H9 (cell line): ENCODE results near the gene OGFOD3. TPM values are rescaled to one million over a fixed set of nuclear protein-coding genes. Genes with fewer than 3 reads are reported as not detected.

Experiments
- DNase-seq: peaks from one replicate; pipeline ENCODE4 v3.0.0-alpha.2; 2017
- H2AFZ ChIP-seq: one replicate; pipeline ENCODE4 v1.6.1; 2013; ENCODE audit warnings: mild to moderate bottlenecking, low read length, control low read depth, moderate library complexity
- H2AK5ac ChIP-seq: 2 replicates; pipeline ENCODE4 v1.6.1; 2013; ENCODE audit warnings: low read length, control low read depth, mixed read lengths; ENCODE audit not compliant: insufficient read length
- H2BK120ac ChIP-seq: one replicate; pipeline ENCODE4 v1.6.1; 2013; ENCODE audit warnings: low read depth, mild to moderate bottlenecking, low read length, control low read depth, inconsistent platforms; ENCODE audit not compliant: poor library complexity, severe bottlenecking
- H2BK12ac ChIP-seq: 2 replicates; pipeline ENCODE4 v1.6.1; 2013; ENCODE audit warnings: low read length, control low read depth, mixed read lengths, low read depth; ENCODE audit not compliant: insufficient read length
- H2BK15ac ChIP-seq: 2 replicates; pipeline ENCODE4 v1.6.1; 2013; ENCODE audit warnings: low read depth, low read length, control low read depth
- H2BK20ac ChIP-seq: one replicate; pipeline ENCODE4 v1.6.1; 2013; ENCODE audit warnings: low read depth, mild to moderate bottlenecking, low read length, control low read depth, inconsistent platforms; ENCODE audit not compliant: poor library complexity, severe bottlenecking
- H2BK5ac ChIP-seq: 2 replicates; pipeline ENCODE4 v1.6.1; 2013; ENCODE audit warnings: low read length, control low read depth, mixed read lengths; ENCODE audit not compliant: insufficient read length
- H3K14ac ChIP-seq: 2 replicates; pipeline ENCODE4 v1.6.1; 2013; ENCODE audit warnings: low read length, control low read depth; ENCODE audit not compliant: insufficient read depth
- H3K18ac ChIP-seq: 2 replicates; pipeline ENCODE4 v1.6.1; 2013; ENCODE audit warnings: low read depth, mild to moderate bottlenecking, mixed read lengths, low read length, control low read depth; ENCODE audit not compliant: insufficient read length
- H3K23ac ChIP-seq: 2 replicates; pipeline ENCODE4 v1.6.1; 2013; ENCODE audit warnings: low read length, control low read depth, mixed read lengths, low read depth; ENCODE audit not compliant: insufficient read length
- H3K23me2 ChIP-seq: 2 replicates; pipeline ENCODE4 v1.6.1; 2013; ENCODE audit warnings: low read depth, mild to moderate bottlenecking, mixed read lengths, low read length, control low read depth; ENCODE audit not compliant: insufficient read length, poor library complexity, severe bottlenecking
- H3K27ac ChIP-seq: 2 replicates; pipeline ENCODE4 v1.5.1; 2013; ENCODE audit warnings: low read length, control low read depth, mixed read lengths, low read depth; ENCODE audit not compliant: insufficient read length
- H3K27me3 ChIP-seq: 2 replicates; pipeline ENCODE4 v1.6.1; 2013; ENCODE audit warnings: low read length, control low read depth, inconsistent platforms; ENCODE audit not compliant: insufficient read depth
- H3K4ac ChIP-seq: 2 replicates; pipeline ENCODE4 v1.6.1; 2013; ENCODE audit warnings: low read depth, mild to moderate bottlenecking, control low read depth, inconsistent platforms, low read length, moderate library complexity
- H3K4me1 ChIP-seq: 2 replicates; pipeline ENCODE4 v1.6.1; 2013; ENCODE audit warnings: low read length, control low read depth, inconsistent platforms; ENCODE audit not compliant: insufficient read depth
- H3K4me2 ChIP-seq: 2 replicates; pipeline ENCODE4 v1.6.1; 2013; ENCODE audit warnings: low read length, control low read depth, mixed read lengths; ENCODE audit not compliant: insufficient read length, insufficient read depth
- H3K56ac ChIP-seq: 2 replicates; pipeline ENCODE4 v1.6.1; 2013; ENCODE audit warnings: low read depth, mild to moderate bottlenecking, mixed read lengths, low read length, control low read depth; ENCODE audit not compliant: insufficient read length
- H3K79me1 ChIP-seq: 2 replicates; pipeline ENCODE4 v1.6.1; 2013; ENCODE audit warnings: low read depth, mild to moderate bottlenecking, moderate library complexity, low read length, control low read depth, inconsistent platforms; ENCODE audit not compliant: insufficient read depth, poor library complexity, severe bottlenecking
- H3K79me2 ChIP-seq: 2 replicates; pipeline ENCODE4 v1.6.1; 2013; ENCODE audit warnings: low read length, control low read depth, inconsistent platforms; ENCODE audit not compliant: insufficient read depth
- H3K9ac ChIP-seq: 2 replicates; pipeline ENCODE4 v1.6.1; 2013; ENCODE audit warnings: low read length, control low read depth, mixed read lengths; ENCODE audit not compliant: insufficient read length; ENCODE audit errors: extremely low read depth
- H3K9me3 ChIP-seq: one replicate; pipeline ENCODE4 v1.6.1; 2013; ENCODE audit warnings: low read depth, low read length, inconsistent platforms; ENCODE audit not compliant: control insufficient read depth
- H3T11ph ChIP-seq: one replicate; pipeline ENCODE4 v1.6.1; 2013; ENCODE audit warnings: mild to moderate bottlenecking, low read length, control low read depth, inconsistent platforms
- H4K20me1 ChIP-seq: one replicate; pipeline ENCODE4 v1.6.1; 2013; ENCODE audit not compliant: control insufficient read depth, insufficient read length, insufficient read depth
- H4K5ac ChIP-seq: 2 replicates; pipeline ENCODE4 v1.6.1; 2013; ENCODE audit warnings: low read depth, mild to moderate bottlenecking, mixed read lengths, low read length, control low read depth; ENCODE audit not compliant: insufficient read length
- H4K8ac ChIP-seq: replicated peaks from 2 replicates; pipeline ENCODE4 v1.6.1; 2013; ENCODE audit warnings: low read length, control low read depth, mixed read lengths, low read depth; ENCODE audit not compliant: insufficient read length
- H4K91ac ChIP-seq: 2 replicates; pipeline ENCODE4 v1.6.1; 2013; ENCODE audit warnings: low read depth, mild to moderate bottlenecking, moderate library complexity, mixed read lengths, low read length, control low read depth; ENCODE audit not compliant: insufficient read length
- H3K27ac Mint-ChIP-seq, 3 experiments: 2 replicates in 2 of 3; 3 replicates in 1 of 3; pipeline ENCODE4 v1.8.0; 2020 to 2021; ENCODE audit warnings: mixed read lengths in 3 of 3, mild to moderate bottlenecking in 1 of 3, moderate library complexity in 1 of 3
- H3K27me3 Mint-ChIP-seq: 2 replicates; pipeline ENCODE4 v1.8.0; 2021; ENCODE audit warnings: low read depth, mild to moderate bottlenecking, moderate library complexity, mixed read lengths
- H3K36me3 Mint-ChIP-seq, 3 experiments: 2 replicates in 2 of 3; 3 replicates in 1 of 3; pipeline ENCODE4 v1.8.0; 2020 to 2021; ENCODE audit warnings: low read depth in 3 of 3, mixed read lengths in 3 of 3; ENCODE audit not compliant: insufficient read depth in 1 of 3
- H3K4me1 Mint-ChIP-seq, 2 experiments: 2 replicates each; pipeline ENCODE4 v1.8.0; 2020; ENCODE audit warnings: mixed read lengths in 2 of 2
- H3K4me3 Mint-ChIP-seq, 2 experiments: 2 replicates in 1 of 2; 3 replicates in 1 of 2; pipeline ENCODE4 v1.8.0; 2020 to 2021; ENCODE audit warnings: mild to moderate bottlenecking in 2 of 2, mixed read lengths in 2 of 2, moderate library complexity in 1 of 2
- H3K9me3 Mint-ChIP-seq, 2 experiments: 2 replicates in 1 of 2; 3 replicates in 1 of 2; pipeline ENCODE4 v1.8.0; 2020; ENCODE audit warnings: mild to moderate bottlenecking in 2 of 2, mixed read lengths in 2 of 2, moderate library complexity in 1 of 2
- CTCF ChIP-seq: fragments of 200-600 bp; sonication (generic); conservative IDR thresholded peaks from 3 replicates; pipeline ENCODE4 v1.8.0; 2021; ENCODE audit warnings: antibody characterized with exemption, mild to moderate bottlenecking
- WGBS: extraction: QIAGEN DNeasy Blood & Tissue Kit; methylation state at CpG from one replicate; pipeline ENCODE4 v1.1.7; 2013; ENCODE audit warnings: missing lambda C conversion rate, low lambda C conversion rate, mixed read lengths; ENCODE audit not compliant: insufficient read length; ENCODE audit errors: extremely low coverage; 5-methylcytosine and 5-hydroxymethylcytosine counted together
- total RNA-seq: library from RNA; stranded (reverse); gene quantifications from 2 replicates; pipeline ENCODE4 v1.2.1, GENCODE V29; 2021

The OGFOD3 gene
- total RNA-seq, 1 experiment from 2014 or later = 27.8 TPM

- Histone ChIP-seq H3K23me2 (no peaks in the 10 kb centered on the region), H3T11ph (no peak overlapping the region), H4K91ac (no peak overlapping the region), H3K4me1 (peaks cover 2% of the 10 kb centered on the region; the same call in 1 of the 2 replicates), H2AFZ (no peak overlapping the region), H4K8ac (no peak overlapping the region), H2BK12ac (no peak overlapping the region), H2AK5ac (no peak overlapping the region), H2BK120ac (no peak overlapping the region), H3K18ac (no peak overlapping the region), H4K5ac (no peak overlapping the region), H2BK5ac (no peak overlapping the region), H4K20me1 (no peaks in the 10 kb centered on the region), H3K79me1 (no peaks in the 10 kb centered on the region), H2BK20ac (no peak overlapping the region), H3K56ac (no peak overlapping the region), H3K79me2 (no peaks in the 10 kb centered on the region), H3K27me3 (no peaks in the 10 kb centered on the region), H3K4me2 (no peak overlapping the region), H2BK15ac (no peak overlapping the region), H3K23ac (no peak overlapping the region), H3K14ac (no peak overlapping the region), H3K27ac (no peak overlapping the region), H3K9me3 (no peaks in the 10 kb centered on the region), H3K4ac (no peak overlapping the region), H3K9ac (no peak overlapping the region)
- no peaks in the 10 kb centered on the region for H3K9me3 Mint-ChIP-seq
- WGBS = no CpG with 5 or more reads among the region's 26 CpGs
- H3K4me1 Mint-ChIP-seq = peaks cover 2 to 13% of the 10 kb centered on the region in 2 experiments
- H3K36me3 Mint-ChIP-seq = no peaks in the 10 kb centered on the region
- DNase-seq = peak; percentile 96
- peak; percentile 99 for TF ChIP-seq CTCF
- H3K27me3 Mint-ChIP-seq = peaks cover 7% of the 10 kb centered on the region
- H3K4me3 Mint-ChIP-seq = no peak overlapping the region
- no peak overlapping the region for H3K27ac Mint-ChIP-seq
Measured at GRCh38 chr17:82351713-82352488, 66.5 kb downstream of the OGFOD3 start.
